ENCODE measurements around the gene CXCL8.

CXCL8 gene

GRCh38 chr4:73718375-73719373 lies 21.7 kb upstream of the CXCL8 start:
- DNase-seq, result peak in 2 of 4 experiments; percentile 68 to 71

GRCh38 chr4:73721435-73721834 lies 18.9 kb upstream of the CXCL8 start:
- peak in 3 of 4 experiments; percentile 14 to 80 (median 74) for DNase-seq

- DNase-seq, result peak in 1 of 4 experiments; percentile 19
Measured at GRCh38 chr4:73721909-73722308, 18.5 kb upstream of the CXCL8 start.

GRCh38 chr4:73723023-73723422 lies 17.3 kb upstream of the CXCL8 start:
- no peak for DNase-seq

DNA sequence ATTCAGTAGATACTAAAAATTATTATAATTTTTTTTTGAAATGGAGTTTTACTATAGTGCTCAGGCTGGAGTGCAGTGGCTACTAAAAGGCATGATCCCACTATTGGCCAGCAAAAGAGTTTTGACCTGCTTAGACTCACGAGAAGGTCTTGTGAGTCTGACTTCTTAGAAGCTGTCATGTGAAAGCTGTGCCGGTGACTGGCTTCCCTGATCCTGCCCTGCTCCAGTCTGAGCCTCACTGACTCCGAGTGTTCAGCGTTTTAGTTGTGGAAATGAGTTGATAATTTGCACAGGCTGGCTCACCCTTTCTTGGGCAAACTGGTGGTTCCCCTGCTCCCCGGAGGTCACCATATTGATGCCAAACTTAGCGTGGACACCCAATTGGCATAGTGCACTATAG lies 16.4 kb upstream of the CXCL8 start:
- peak in 3 of 4 experiments; percentile 12 to 41 (median 39) for DNase-seq

DNA sequence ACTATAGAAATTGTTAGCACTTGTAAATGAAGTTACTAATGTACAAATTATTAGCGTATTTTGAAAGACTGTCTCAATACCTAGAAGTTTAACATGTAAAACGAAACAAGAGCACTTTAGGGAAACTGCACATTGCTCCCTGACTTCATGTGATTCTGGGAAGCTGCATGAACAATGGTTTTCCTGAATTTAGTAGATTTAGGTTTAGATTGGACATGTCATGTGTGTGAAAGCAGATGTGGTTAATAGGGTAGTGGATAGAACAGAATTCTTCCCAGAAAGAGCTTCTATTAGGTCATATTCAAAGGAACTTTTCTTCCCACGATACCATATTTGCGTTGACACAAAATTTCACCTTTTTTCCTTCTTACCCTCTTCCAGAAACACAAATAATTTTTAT lies 14.9 kb upstream of the CXCL8 start:
- no peak for DNase-seq

GRCh38 chr4:73725985-73726384 lies 14.4 kb upstream of the CXCL8 start:
- peak; percentile 60 to 84 (median 70) for DNase-seq

DNA sequence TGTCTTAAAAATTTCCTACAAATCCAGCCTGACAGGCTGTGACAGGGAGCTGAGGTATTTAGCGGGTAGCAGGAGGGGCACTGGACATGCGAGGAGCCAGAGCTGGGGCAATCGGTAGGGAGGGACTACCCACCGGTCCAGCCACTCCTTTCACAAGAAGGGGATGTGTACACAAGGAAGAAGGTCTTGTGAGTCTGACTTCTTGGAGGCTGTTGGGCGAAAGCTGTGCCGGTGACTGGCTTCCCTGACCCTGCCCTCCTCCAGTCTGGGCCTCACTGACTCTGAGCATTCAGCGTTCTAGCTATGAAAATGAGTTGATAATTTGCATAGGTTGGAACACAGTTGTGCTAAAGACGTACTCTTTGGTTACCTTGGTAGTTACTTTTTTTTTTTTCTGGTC lies 12.7 kb upstream of the CXCL8 start:
- DNase-seq, result peak in 3 of 4 experiments; percentile 44 to 54 (median 48)

- no peak for DNase-seq
Measured at GRCh38 chr4:73728091-73728741, 12.2 kb upstream of the CXCL8 start.

DNA sequence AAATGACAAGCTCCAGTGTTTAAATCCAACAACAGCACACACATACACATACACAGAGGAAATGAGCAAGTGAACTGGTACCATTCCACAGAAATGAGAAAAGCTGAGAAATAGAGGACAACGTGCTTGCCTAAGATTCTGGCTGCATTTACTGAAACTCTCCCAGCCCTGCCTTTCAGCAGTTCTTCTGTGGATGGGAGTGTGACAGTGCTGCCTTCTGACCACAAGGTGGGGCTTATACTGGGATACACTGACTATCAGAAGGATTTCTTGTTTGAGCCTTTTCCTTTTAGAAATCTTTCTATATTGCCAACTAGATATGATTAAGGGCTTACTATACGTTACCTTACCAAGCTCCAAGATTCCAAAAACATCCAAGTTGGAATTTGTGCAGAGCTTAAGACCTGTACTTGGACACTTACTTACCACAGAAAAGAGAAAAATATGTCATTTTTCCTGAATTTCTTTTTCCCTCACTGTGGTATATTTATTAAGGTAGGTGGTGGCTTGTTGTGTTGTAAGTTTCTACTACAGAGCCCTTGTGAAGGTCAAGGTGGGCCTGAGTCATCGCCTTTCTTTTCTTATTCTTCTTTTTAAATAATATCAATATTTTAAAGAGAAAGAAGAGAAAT lies 10.7 kb upstream of the CXCL8 start:
- peak; percentile 61 to 84 (median 74) for DNase-seq

GRCh38 chr4:73730292-73730691 lies 10.1 kb upstream of the CXCL8 start:
- DNase-seq, result no peak

DNA sequence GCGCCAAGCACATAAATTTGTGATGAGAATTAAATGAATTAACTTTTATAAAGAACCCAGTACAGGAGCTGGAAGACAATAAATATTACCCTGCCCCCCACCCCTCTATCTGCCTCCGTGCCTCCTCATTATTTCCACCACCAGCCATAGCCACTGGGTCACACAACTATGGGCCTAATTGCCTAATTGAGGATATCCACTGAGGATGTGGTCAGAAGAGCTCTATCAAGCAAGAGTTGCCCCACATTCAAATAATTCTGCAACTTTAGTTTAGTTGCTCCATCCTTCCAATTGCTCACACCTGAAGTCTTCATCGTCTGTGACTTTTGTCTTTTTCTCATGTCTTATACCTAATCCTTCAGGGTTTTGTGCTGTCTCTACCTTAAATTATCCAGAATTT lies 9.5 kb upstream of the CXCL8 start:
- DNase-seq, result peak in 2 of 4 experiments; percentile 40 to 46

- peak; percentile 76 to 95 (median 86) for DNase-seq
Measured at GRCh38 chr4:73731968-73732610, 8.3 kb upstream of the CXCL8 start.

- no peak for DNase-seq
Measured at GRCh38 chr4:73732759-73733431, 7.5 kb upstream of the CXCL8 start.

DNA sequence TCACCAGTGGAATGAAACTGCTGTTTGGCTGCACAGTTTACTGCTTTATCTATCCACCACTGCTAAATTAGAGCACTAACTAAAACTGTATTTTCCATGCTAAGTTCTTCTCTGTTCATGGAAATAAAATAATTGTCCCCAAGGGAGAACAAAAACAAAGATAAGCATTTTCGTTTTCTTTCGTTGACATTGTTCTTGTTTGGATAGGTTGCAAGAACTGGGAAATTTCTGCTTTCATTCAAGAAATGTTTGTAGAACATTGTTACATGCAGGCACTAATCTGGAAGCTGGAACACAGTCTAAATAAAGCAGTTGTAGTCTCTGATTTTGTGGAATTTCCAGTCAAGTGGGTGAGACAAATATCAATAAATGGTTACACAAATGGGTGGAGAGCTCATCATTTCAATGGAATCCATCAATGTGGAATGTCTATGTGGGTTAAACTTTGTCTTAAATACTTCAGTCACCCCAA lies 5.8 kb upstream of the CXCL8 start:
- DNase-seq, result no peak

DNA sequence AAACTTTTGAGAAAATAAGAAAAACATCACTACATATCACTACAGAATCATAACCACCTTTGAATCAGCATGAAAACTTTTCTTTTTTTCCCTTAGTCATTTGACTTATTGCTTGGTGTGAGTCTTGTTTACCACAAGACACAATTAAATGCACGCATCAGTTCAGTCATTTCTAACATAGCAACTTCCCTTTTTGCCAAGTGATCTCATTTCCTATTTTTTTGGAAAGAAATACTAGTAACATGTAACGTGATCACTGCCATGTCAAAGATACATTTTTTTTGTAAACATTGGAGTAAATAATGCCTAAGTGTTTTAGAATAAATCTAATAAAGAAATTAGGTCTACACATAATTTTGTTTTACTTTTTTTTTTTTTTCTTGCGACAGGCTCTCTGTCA lies 5.1 kb upstream of the CXCL8 start:
- peak; percentile 49 to 96 (median 80) for DNase-seq

DNA sequence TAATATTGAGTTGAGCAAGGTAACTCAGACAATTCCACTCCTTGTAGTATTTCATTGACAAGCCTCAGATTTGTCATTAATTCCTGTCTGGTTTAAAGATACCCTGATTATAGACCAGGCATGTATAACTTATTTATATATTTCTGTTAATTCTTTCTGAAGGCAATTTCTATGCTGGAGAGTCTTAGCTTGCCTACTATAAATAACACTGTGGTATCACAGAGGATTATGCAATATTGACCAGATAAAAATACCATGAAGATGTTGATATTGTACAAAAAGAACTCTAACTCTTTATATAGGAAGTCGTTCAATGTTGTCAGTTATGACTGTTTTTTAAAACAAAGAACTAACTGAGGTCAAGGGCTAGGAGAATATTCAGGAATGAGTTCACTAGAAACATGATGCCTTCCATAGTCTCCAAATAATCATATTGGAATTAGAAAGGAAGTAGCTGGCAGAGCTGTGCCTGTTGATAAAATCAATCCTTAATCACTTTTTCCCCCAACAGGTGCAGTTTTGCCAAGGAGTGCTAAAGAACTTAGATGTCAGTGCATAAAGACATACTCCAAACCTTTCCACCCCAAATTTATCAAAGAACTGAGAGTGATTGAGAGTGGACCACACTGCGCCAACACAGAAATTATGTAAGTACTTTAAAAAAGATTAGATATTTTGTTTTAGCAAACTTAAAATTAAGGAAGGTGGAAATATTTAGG lies 821 bp downstream of the CXCL8 start:
- peak in 1 of 4 experiments; percentile 28 for DNase-seq

- no peak for DNase-seq
Measured at GRCh38 chr4:73741750-73742489, 1.6 kb downstream of the CXCL8 start.

- no peak for DNase-seq
Measured at GRCh38 chr4:73742490-73743160, 2.3 kb downstream of the CXCL8 start.

DNA sequence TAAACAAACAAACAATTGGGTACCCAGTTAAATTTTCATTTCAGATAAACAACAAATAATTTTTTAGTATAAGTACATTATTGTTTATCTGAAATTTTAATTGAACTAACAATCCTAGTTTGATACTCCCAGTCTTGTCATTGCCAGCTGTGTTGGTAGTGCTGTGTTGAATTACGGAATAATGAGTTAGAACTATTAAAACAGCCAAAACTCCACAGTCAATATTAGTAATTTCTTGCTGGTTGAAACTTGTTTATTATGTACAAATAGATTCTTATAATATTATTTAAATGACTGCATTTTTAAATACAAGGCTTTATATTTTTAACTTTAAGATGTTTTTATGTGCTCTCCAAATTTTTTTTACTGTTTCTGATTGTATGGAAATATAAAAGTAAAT lies 2.9 kb downstream of the CXCL8 start:
- no peak for DNase-seq
